ENCODE results near the gene KCTD15.

DNA sequence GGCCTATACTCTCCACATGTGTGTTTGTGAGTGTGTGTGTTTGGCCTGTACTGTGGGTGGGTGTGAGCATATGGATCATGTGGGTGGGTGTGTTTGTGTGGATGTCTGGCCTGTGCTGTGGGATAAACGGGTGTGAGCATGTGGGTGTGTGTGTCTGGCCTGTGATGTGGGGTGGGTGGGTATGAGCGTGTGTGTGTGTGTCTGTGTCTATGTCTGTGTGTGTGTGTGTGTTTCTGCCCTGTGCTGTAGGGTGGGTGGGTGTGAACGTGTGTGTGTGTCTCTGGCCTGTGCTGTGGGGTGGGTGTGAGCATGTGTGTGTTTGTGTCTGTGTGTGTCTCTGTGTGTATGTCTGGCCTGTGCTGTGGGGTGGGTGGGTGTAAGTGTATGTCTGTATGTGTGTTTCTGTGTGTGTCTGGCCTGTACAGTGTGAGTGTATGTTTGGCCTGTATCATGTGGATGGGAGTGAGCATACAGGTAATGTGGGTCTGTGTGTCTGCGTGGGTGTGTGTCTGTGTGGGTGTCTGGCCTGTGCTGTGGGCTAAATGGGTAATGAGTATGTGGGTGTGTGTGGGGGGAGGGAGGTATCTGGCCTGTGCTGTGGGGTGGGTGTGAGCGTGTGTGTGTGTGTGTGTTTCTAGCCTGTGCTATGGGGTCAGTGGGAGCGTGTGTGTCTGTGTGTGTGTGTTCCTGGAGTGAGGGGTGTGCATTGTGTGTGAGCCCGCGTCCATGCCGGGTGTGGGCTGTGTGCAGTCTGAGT lies 20.8 kb upstream of the KCTD15 start:
- TF ChIP-seq, protein P1, sequence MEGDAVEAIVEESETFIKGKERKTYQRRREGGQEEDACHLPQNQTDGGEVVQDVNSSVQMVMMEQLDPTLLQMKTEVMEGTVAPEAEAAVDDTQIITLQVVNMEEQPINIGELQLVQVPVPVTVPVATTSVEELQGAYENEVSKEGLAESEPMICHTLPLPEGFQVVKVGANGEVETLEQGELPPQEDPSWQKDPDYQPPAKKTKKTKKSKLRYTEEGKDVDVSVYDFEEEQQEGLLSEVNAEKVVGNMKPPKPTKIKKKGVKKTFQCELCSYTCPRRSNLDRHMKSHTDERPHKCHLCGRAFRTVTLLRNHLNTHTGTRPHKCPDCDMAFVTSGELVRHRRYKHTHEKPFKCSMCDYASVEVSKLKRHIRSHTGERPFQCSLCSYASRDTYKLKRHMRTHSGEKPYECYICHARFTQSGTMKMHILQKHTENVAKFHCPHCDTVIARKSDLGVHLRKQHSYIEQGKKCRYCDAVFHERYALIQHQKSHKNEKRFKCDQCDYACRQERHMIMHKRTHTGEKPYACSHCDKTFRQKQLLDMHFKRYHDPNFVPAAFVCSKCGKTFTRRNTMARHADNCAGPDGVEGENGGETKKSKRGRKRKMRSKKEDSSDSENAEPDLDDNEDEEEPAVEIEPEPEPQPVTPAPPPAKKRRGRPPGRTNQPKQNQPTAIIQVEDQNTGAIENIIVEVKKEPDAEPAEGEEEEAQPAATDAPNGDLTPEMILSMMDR (IDR thresholded peaks at IDR 0.05; ENCODE audit: borderline replicate concordance, extremely low read depth, low read length, poor library complexity, severe bottlenecking), result no peak
- TF ChIP-seq EZH2 (IDR thresholded peaks at IDR 0.05; ENCODE audit: borderline replicate concordance, low read depth, low read length, severe bottlenecking), result no peak

All from DND-41 (cell line).